Measurements from ENCODE around the gene PTPN14. TPM values are rescaled to one million over a fixed set of nuclear protein-coding genes. Genes with fewer than 3 reads are reported as not detected.

The PTPN14 gene
- total RNA-seq, 1 experiment from 2014 or later, result 76.4 TPM

- H3K18ac ChIP-seq (ENCODE audit: insufficient read length, low read depth, low read length), result no peak overlapping the region
- H4K20me1 ChIP-seq (ENCODE audit: control insufficient read depth, insufficient read depth, insufficient read length), result no peaks in the 10 kb centered on the region
- H4K91ac ChIP-seq (ENCODE audit: insufficient read length, low read depth, low read length), result no peak overlapping the region
- no peak overlapping the region for H3K9ac ChIP-seq (ENCODE audit: extremely low read depth, insufficient read length, low read length)
- no CpG with 5 or more reads among the region's 2 CpGs for WGBS (ENCODE audit: extremely low coverage, insufficient read length, low lambda C conversion rate)
- peaks cover 19% of the 10 kb centered on the region; the same call in 1 of the 2 replicates for H3K79me2 ChIP-seq (ENCODE audit: insufficient read depth, low read length)
- H2BK5ac ChIP-seq (ENCODE audit: insufficient read length, low read length), result no peak overlapping the region
- no peak overlapping the region for H2AFZ ChIP-seq (ENCODE audit: low read length)
- no peak overlapping the region for H3K23ac ChIP-seq (ENCODE audit: insufficient read length, low read depth, low read length)
- H2BK120ac ChIP-seq (ENCODE audit: low read depth, low read length, poor library complexity, severe bottlenecking), result no peak overlapping the region
- H3K9me3 ChIP-seq (ENCODE audit: control insufficient read depth, low read depth, low read length), result no peaks in the 10 kb centered on the region
- Mint-ChIP-seq H3K4me3 (no peak overlapping the region), H3K9me3 (no peaks in the 10 kb centered on the region), H3K27me3 (ENCODE audit: low read depth) (no peaks in the 10 kb centered on the region), H3K27ac (peak overlapping the region in 2 of 3 experiments; percentile 7 to 24; a peak in 3 of 7 replicates), H3K36me3 (ENCODE audit: insufficient read depth in 1 of 3, low read depth in 3 of 3) (no peaks in the 10 kb centered on the region), H3K4me1 (peaks cover 29 to 41% of the 10 kb centered on the region in 2 experiments)
- no peak overlapping the region for H3K4me2 ChIP-seq (ENCODE audit: insufficient read depth, insufficient read length, low read length)
- H2BK12ac ChIP-seq (ENCODE audit: insufficient read length, low read depth, low read length), result no peak overlapping the region
- no peak overlapping the region for H3T11ph ChIP-seq (ENCODE audit: low read length)
- no peak overlapping the region for H3K27ac ChIP-seq (ENCODE audit: insufficient read length, low read depth, low read length)
- no peak for TF ChIP-seq CTCF (conservative IDR thresholded peaks at IDR 0.05)
- H2BK20ac ChIP-seq (ENCODE audit: low read depth, low read length, poor library complexity, severe bottlenecking), result no peak overlapping the region
- H3K27me3 ChIP-seq (ENCODE audit: insufficient read depth, low read length), result no peaks in the 10 kb centered on the region
- no peak overlapping the region for H2BK15ac ChIP-seq (ENCODE audit: low read depth, low read length)
- no peak overlapping the region for H4K5ac ChIP-seq (ENCODE audit: insufficient read length, low read depth, low read length)
- H3K56ac ChIP-seq (ENCODE audit: insufficient read length, low read depth, low read length), result no peak overlapping the region
- H4K8ac ChIP-seq (replicated peaks; ENCODE audit: insufficient read length, low read depth, low read length), result no peak overlapping the region
- no peak overlapping the region for H3K14ac ChIP-seq (ENCODE audit: insufficient read depth, low read length)
- no peak overlapping the region for H3K4ac ChIP-seq (ENCODE audit: low read depth, low read length)
- peaks cover 8% of the 10 kb centered on the region for H3K79me1 ChIP-seq (ENCODE audit: insufficient read depth, low read depth, low read length, poor library complexity, severe bottlenecking)
- no peak for DNase-seq
- H2AK5ac ChIP-seq (ENCODE audit: insufficient read length, low read length), result no peak overlapping the region
- no peaks in the 10 kb centered on the region for H3K23me2 ChIP-seq (ENCODE audit: insufficient read length, low read depth, low read length, poor library complexity, severe bottlenecking)
- peaks cover 3% of the 10 kb centered on the region for H3K4me1 ChIP-seq (ENCODE audit: insufficient read depth, low read length)
These were observed 26.6 kb downstream of the PTPN14 start for GRCh38 chr1:214524824-214525223.
